Vagina (tissue), 2 donors: ENCODE data around the gene DGKB. TPM values are rescaled to one million over a fixed set of nuclear protein-coding genes. Genes with fewer than 3 reads are reported as not detected.

Source experiments
- DNase-seq, 2 donors: peaks; one replicate each; pipeline ENCODE4 v3.0.0-alpha.2; 2017; ENCODE audit errors: extremely low spot score in 2 of 2
- H3K27ac ChIP-seq: fragments of 200-600 bp; sonication (generic); one replicate; pipeline ENCODE4 v1.5.1; 2019
- H3K27me3 ChIP-seq: fragments of 200-600 bp; sonication (generic); one replicate; pipeline ENCODE4 v1.5.1; 2019
- H3K36me3 ChIP-seq, 2 donors: fragments of 200-600 bp; sonication (generic); one replicate each; pipeline ENCODE4 v1.5.1; 2017 to 2019
- H3K4me1 ChIP-seq: fragments of 200-600 bp; sonication (generic); one replicate; pipeline ENCODE4 v1.5.1; 2019
- H3K4me3 ChIP-seq, 2 donors: fragments of 200-600 bp; sonication (generic); 1 replicate in 1 of 2; 2 replicates in 1 of 2; pipeline ENCODE4 v1.5.1; 2016 to 2019
- H3K9me3 ChIP-seq: fragments of 200-600 bp; sonication (generic); one replicate; pipeline ENCODE4 v1.5.1; 2019
- CTCF ChIP-seq, 3 experiments: fragments of 450-650 bp in 2 of 3; fragments of 200-600 bp in 1 of 3; sonication (generic) in 1 of 3; IDR thresholded peaks; one replicate each; pipeline ENCODE4 v1.5.1; 2017 to 2019; ENCODE audit warnings: antibody characterized with exemption in 3 of 3, mild to moderate bottlenecking in 2 of 3, moderate library complexity in 2 of 3
- POLR2A ChIP-seq, 2 donors: fragments of 450-650 bp; IDR thresholded peaks; one replicate each; pipeline ENCODE4 v1.6.1; 2017; ENCODE audit warnings: antibody characterized with exemption in 2 of 2, mild to moderate bottlenecking in 2 of 2, moderate library complexity in 2 of 2
- POLR2AphosphoS5 ChIP-seq, 2 donors: sonication (generic); formaldehyde crosslinking; IDR thresholded peaks; one replicate each; pipeline ENCODE4 v1.9.0; 2017; ENCODE audit warnings: antibody characterized with exemption in 2 of 2, mild to moderate bottlenecking in 2 of 2, low read depth in 1 of 2; ENCODE audit not compliant: insufficient read depth in 1 of 2
- intact Hi-C: fragments of 100-400 bp; cut with DNase I; formaldehyde crosslinking; loops from one replicate; pipeline ENCODE4 v1.15.1; 2023
- total RNA-seq: library from RNA; depleted of rRNA; stranded (reverse); fragments of >200 nt; gene quantifications from one replicate; pipeline ENCODE4 v1.2.3, GENCODE V29; 2016

Gene DGKB
- total RNA-seq, 1 donor from 2014 or later = 2.2 TPM

GRCh38 chr7:14201353-14201752 is 701.2 kb downstream of the DGKB start:
- Histone ChIP-seq H3K27ac (no peak overlapping the region), H3K36me3 (no peaks in the 10 kb centered on the region), H3K4me3 (no peak overlapping the region), H3K9me3 (no peaks in the 10 kb centered on the region), H3K4me1 (peaks cover 5% of the 10 kb centered on the region), H3K27me3 (no peaks in the 10 kb centered on the region)
- intact Hi-C loops = no loop called here
- DNase-seq = no peak
- no peak for TF ChIP-seq POLR2AphosphoS5 (IDR thresholded peaks at IDR 0.05; ENCODE audit: insufficient read depth in 1 of 2, low read depth in 1 of 2)
- no peak for TF ChIP-seq POLR2A (IDR thresholded peaks at IDR 0.05)
- no peak for TF ChIP-seq CTCF (IDR thresholded peaks at IDR 0.05)

GRCh38 chr7:14199336-14199735 is 703.2 kb downstream of the DGKB start:
- Histone ChIP-seq H3K4me3 (no peak overlapping the region), H3K9me3 (no peaks in the 10 kb centered on the region), H3K27me3 (no peaks in the 10 kb centered on the region), H3K27ac (no peak overlapping the region), H3K4me1 (peaks cover 9% of the 10 kb centered on the region), H3K36me3 (no peaks in the 10 kb centered on the region)
- intact Hi-C loops = no loop called here
- DNase-seq = no peak
- no peak for TF ChIP-seq POLR2A (IDR thresholded peaks at IDR 0.05)
- no peak for TF ChIP-seq CTCF (IDR thresholded peaks at IDR 0.05)
- TF ChIP-seq POLR2AphosphoS5 (IDR thresholded peaks at IDR 0.05; ENCODE audit: insufficient read depth in 1 of 2, low read depth in 1 of 2) = no peak

DNA sequence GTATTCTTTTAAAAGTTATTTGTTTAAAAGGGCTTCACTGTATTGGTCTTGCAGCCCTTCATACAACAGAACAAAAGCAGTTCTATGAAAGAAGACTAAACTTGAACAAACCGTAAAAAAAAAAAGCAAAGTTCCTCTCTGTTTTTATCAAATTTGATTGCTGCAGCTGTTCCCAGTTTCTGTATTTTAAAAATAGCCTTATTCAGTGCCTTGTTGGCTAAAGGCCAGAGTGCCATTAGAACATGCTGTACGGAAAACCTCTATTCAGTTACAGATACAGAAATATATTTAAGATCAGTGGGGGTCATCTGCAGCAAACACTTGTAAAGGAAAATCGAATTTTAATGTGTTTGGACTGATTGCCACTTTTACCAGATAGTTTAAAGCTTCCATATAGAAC is 705.3 kb downstream of the DGKB start:
- H3K9me3 ChIP-seq = no peaks in the 10 kb centered on the region
- intact Hi-C loops = no loop called here
- no peaks in the 10 kb centered on the region for H3K27me3 ChIP-seq
- H3K27ac ChIP-seq = no peak overlapping the region
- no peak for DNase-seq
- TF ChIP-seq CTCF (IDR thresholded peaks at IDR 0.05) = no peak
- TF ChIP-seq POLR2A (IDR thresholded peaks at IDR 0.05) = no peak
- TF ChIP-seq POLR2AphosphoS5 (IDR thresholded peaks at IDR 0.05; ENCODE audit: insufficient read depth in 1 of 2, low read depth in 1 of 2) = no peak
- no peak overlapping the region for H3K4me3 ChIP-seq
- peaks cover 9% of the 10 kb centered on the region for H3K4me1 ChIP-seq
- no peaks in the 10 kb centered on the region for H3K36me3 ChIP-seq

- intact Hi-C loops = no loop called here
- Histone ChIP-seq H3K4me3 (no peak overlapping the region), H3K27me3 (no peaks in the 10 kb centered on the region), H3K36me3 (no peaks in the 10 kb centered on the region), H3K9me3 (no peaks in the 10 kb centered on the region), H3K27ac (no peak overlapping the region), H3K4me1 (peaks cover 9% of the 10 kb centered on the region)
- DNase-seq = no peak
- TF ChIP-seq POLR2A (IDR thresholded peaks at IDR 0.05) = no peak
- no peak for TF ChIP-seq CTCF (IDR thresholded peaks at IDR 0.05)
- TF ChIP-seq POLR2AphosphoS5 (IDR thresholded peaks at IDR 0.05; ENCODE audit: insufficient read depth in 1 of 2, low read depth in 1 of 2) = no peak
These were observed 706.0 kb downstream of the DGKB start for GRCh38 chr7:14196555-14196954.

DNA sequence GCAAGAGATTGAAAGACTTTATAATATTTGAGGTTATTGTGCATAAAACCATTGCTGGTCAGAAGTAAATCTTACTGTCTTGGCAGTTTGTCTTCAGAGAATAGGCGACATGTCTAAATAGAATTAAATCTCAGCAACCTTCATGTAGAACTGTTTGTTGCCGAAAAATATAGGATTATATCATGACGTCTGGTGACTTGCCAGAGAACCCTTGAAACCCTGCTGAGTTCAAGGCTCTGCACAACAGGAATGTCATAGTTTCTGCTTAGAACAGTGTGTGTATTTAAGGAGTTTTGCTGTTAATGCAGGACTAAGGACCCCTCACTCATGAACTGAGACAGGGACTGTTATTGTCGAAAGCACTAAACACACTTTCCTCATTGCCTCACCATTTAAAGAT is 706.7 kb downstream of the DGKB start:
- Histone ChIP-seq H3K4me3 (no peak overlapping the region), H3K4me1 (peaks cover 9% of the 10 kb centered on the region), H3K27me3 (no peaks in the 10 kb centered on the region), H3K27ac (no peak overlapping the region), H3K9me3 (no peaks in the 10 kb centered on the region), H3K36me3 (no peaks in the 10 kb centered on the region)
- DNase-seq = no peak
- TF ChIP-seq POLR2A (IDR thresholded peaks at IDR 0.05) (no peak), CTCF (IDR thresholded peaks at IDR 0.05) (no peak), POLR2AphosphoS5 (IDR thresholded peaks at IDR 0.05; ENCODE audit: insufficient read depth in 1 of 2, low read depth in 1 of 2) (no peak)
- intact Hi-C loops = no loop called here
